Panc1 (cell line): ENCODE measurements around the gene UROD. TPM values are rescaled to one million over a fixed set of nuclear protein-coding genes. Genes with fewer than 3 reads are reported as not detected.

ENCODE experiments used
- ATAC-seq: fragments of 200-7000 bp; cut with Tn5 transposase; 2 replicates; pipeline ENCODE4 v1.9.1; 2020; ENCODE audit warnings: mild to moderate bottlenecking, moderate library complexity
- BruUV-seq: library from RNA; stranded (reverse); fragments of 400-500 nt; replicated peaks from 2 replicates; lab custom pipeline; 2021; lab: Mats Ljungman, UMichigan
- CTCF ChIA-PET: fragments of 300-600 bp; sonication (Branson Sonifier 250); formaldehyde crosslinking; loops from one replicate; lab custom pipeline; 2022; ENCODE audit warnings: antibody characterized with exemption; lab: Charles Lee
- POLR2A ChIA-PET: fragments of 300-600 bp; sonication (Branson Sonifier 250); formaldehyde crosslinking; loops from one replicate; lab custom pipeline; 2022; ENCODE audit warnings: antibody characterized with exemption; lab: Charles Lee
- DNase-seq: peaks from one replicate; pipeline ENCODE4 v3.0.0-alpha.2; 2010; ENCODE audit warnings: low read depth, low spot score
- H3K27ac ChIP-seq: 2 replicates; pipeline ENCODE4 v1.5.1; 2011; ENCODE audit warnings: mild to moderate bottlenecking, low read length, inconsistent platforms
- H3K27me3 ChIP-seq: fragments of 200-500 bp; sonication (Bioruptor generic); 2 replicates; pipeline ENCODE4 v1.6.0; 2014; ENCODE audit warnings: low read length, inconsistent platforms; ENCODE audit not compliant: control insufficient read depth, insufficient read depth
- H3K36me3 ChIP-seq: fragments of 200-500 bp; sonication (Bioruptor generic); 2 replicates; pipeline ENCODE4 v1.5.1; 2014; ENCODE audit warnings: inconsistent platforms, mild to moderate bottlenecking, low read length, moderate library complexity; ENCODE audit not compliant: control insufficient read depth, insufficient read depth
- H3K4me1 ChIP-seq: 2 replicates; pipeline ENCODE4 v1.5.1; 2011; ENCODE audit warnings: inconsistent platforms, mild to moderate bottlenecking, low read length, moderate library complexity; ENCODE audit not compliant: control insufficient read depth, insufficient read depth
- H3K4me3 ChIP-seq, 2 experiments: 2 replicates each; pipeline ENCODE4 v1.5.1; 2011 to 2012; ENCODE audit warnings: low read depth in 2 of 2, low read length in 2 of 2, mild to moderate bottlenecking in 2 of 2, inconsistent platforms in 1 of 2, moderate library complexity in 1 of 2
- H3K9me3 ChIP-seq: fragments of 200-500 bp; sonication (Bioruptor generic); 2 replicates; pipeline ENCODE4 v1.5.1; 2014; ENCODE audit warnings: low read depth, mild to moderate bottlenecking, inconsistent platforms, low read length, moderate library complexity; ENCODE audit not compliant: control insufficient read depth, insufficient read depth
- CTCF ChIP-seq: fragments of 450-650 bp; IDR thresholded peaks from 2 replicates; pipeline ENCODE4 v1.5.1; 2017; ENCODE audit warnings: mild to moderate bottlenecking
- POLR2AphosphoS5 ChIP-seq: IDR thresholded peaks from 2 replicates; pipeline ENCODE4 v1.6.1; 2012; ENCODE audit warnings: mild to moderate bottlenecking, low read depth, low read length, moderate library complexity
- REST ChIP-seq, 2 experiments: IDR thresholded peaks; 2 replicates each; pipeline ENCODE4 v1.6.1; 2011 to 2012; ENCODE audit warnings: low read depth in 2 of 2, control low read depth in 1 of 2, low read length in 1 of 2, mild to moderate bottlenecking in 1 of 2, moderate library complexity in 1 of 2; ENCODE audit not compliant: insufficient read depth in 1 of 2
- SIN3A ChIP-seq: IDR thresholded peaks from 2 replicates; pipeline ENCODE4 v1.6.1; 2012; ENCODE audit warnings: low read depth, mild to moderate bottlenecking, low read length, moderate library complexity, borderline replicate concordance; ENCODE audit not compliant: insufficient read depth
- TCF7L2 ChIP-seq: IDR thresholded peaks from 2 replicates; pipeline ENCODE4 v1.6.1; 2011; ENCODE audit warnings: mild to moderate bottlenecking, low read depth, low read length, inconsistent platforms
- in situ Hi-C: cut with HindIII; loops from 2 replicates; pipeline ENCODE4 v1.10.0; 2016; ENCODE audit warnings: low sequenced_read_pairs, low pct_unique_long_range_greater_than_20kb
- intact Hi-C: fragments of 100-400 bp; cut with micrococcal nuclease; formaldehyde crosslinking; loops from one replicate; pipeline ENCODE4 v1.10.0; 2022; ENCODE audit not compliant: unreplicated experiment
- total RNA-seq: library from RNA; stranded (reverse); gene quantifications from one replicate; pipeline ENCODE4 v1.2.1, GENCODE V29; 2021; ENCODE audit not compliant: unreplicated experiment

The UROD gene
- total RNA-seq, 1 experiment from 2014 or later, result 76.8 TPM

GRCh38 chr1:45002650-45003645 lies 9.1 kb upstream of the UROD start:
- H3K4me3 ChIP-seq, result no peak overlapping the region
- no peaks in the 10 kb centered on the region for H3K27me3 ChIP-seq
- no peak for DNase-seq
- no peak overlapping the region for H3K27ac ChIP-seq
- no peak for TF ChIP-seq REST (IDR thresholded peaks at IDR 0.05; ENCODE audit: insufficient read depth in 1 of 2, low read depth in 2 of 2, low read length in 1 of 2)
- no peak for TF ChIP-seq TCF7L2
- TF ChIP-seq POLR2AphosphoS5, result no peak
- TF ChIP-seq SIN3A, result no peak
- no peak for TF ChIP-seq CTCF
- TSS peak; percentile 40 for BruUV-seq
- ChIA-PET CTCF (no interaction called here), POLR2A (no interaction called here)
- no peaks in the 10 kb centered on the region for H3K9me3 ChIP-seq
- H3K4me1 ChIP-seq, result no peaks in the 10 kb centered on the region
- ATAC-seq, result no peak
- in situ Hi-C loops, result no loop called here
- intact Hi-C loops, result no loop called here
- H3K36me3 ChIP-seq, result no peaks in the 10 kb centered on the region; the same call in none of the 2 replicates

- in situ Hi-C loops (no loop called here), intact Hi-C loops (no loop called here)
- Histone ChIP-seq H3K27me3 (no peaks in the 10 kb centered on the region), H3K4me1 (no peaks in the 10 kb centered on the region), H3K27ac (no peak overlapping the region), H3K9me3 (no peaks in the 10 kb centered on the region), H3K4me3 (no peak overlapping the region), H3K36me3 (no peaks in the 10 kb centered on the region; the same call in none of the 2 replicates)
- ChIA-PET CTCF (no interaction called here), POLR2A (no interaction called here)
- TF ChIP-seq CTCF, result no peak
- no peak for TF ChIP-seq TCF7L2
- TF ChIP-seq SIN3A, result no peak
- TF ChIP-seq REST (IDR thresholded peaks at IDR 0.05; ENCODE audit: insufficient read depth in 1 of 2, low read depth in 2 of 2, low read length in 1 of 2), result no peak
- no peak for TF ChIP-seq POLR2AphosphoS5
- BruUV-seq, result no TSS peak
- DNase-seq (no peak), ATAC-seq (no peak)
Observed at GRCh38 chr1:45003741-45004140, 8.3 kb upstream of the UROD start.
